Measurements from ENCODE around the gene NACC2.

GRCh38 chr9:136045595-136046553 lies 49.2 kb downstream of the NACC2 start:
- TF ChIP-seq ZNF114 (CRISPR knock-in tag; IDR thresholded peaks at IDR 0.05) (no peak), CTCF (conservative IDR thresholded peaks at IDR 0.05; ENCODE audit: low read depth in 2 of 2) (no peak), EZH2 (IDR thresholded peaks at IDR 0.05; ENCODE audit: low read depth, unreplicated experiment) (no peak), REST (IDR thresholded peaks at IDR 0.05; ENCODE audit: unreplicated experiment) (no peak), ZNF331 (CRISPR knock-in tag; IDR thresholded peaks at IDR 0.05; ENCODE audit: low read depth) (no peak), NANOG (IDR thresholded peaks at IDR 0.05; ENCODE audit: borderline replicate concordance) (no peak), EZH2phosphoT487 (IDR thresholded peaks at IDR 0.05; ENCODE audit: unreplicated experiment) (no peak), POLR2AphosphoS5 (IDR thresholded peaks at IDR 0.05; ENCODE audit: low read depth) (no peak), ETS1 (IDR thresholded peaks at IDR 0.05) (no peak), CREB1 (CRISPR knock-in tag; IDR thresholded peaks at IDR 0.05; ENCODE audit: low read depth) (no peak), JUNB (IDR thresholded peaks at IDR 0.05; ENCODE audit: unreplicated experiment) (no peak)
